GM18861 (cell line): ENCODE measurements around the gene ANO8.
"Not testable (repeated sequence)": the region's sequence is repeated elsewhere in the genome, so short reads cannot be mapped to it uniquely, and the experiment has no call there.

Source experiments
- ATAC-seq: cut with Tn5 transposase; IDR thresholded peaks from one replicate; pipeline ENCODE4 v1.9.1; 2021; ENCODE audit not compliant: unreplicated experiment

ANO8 gene

DNA sequence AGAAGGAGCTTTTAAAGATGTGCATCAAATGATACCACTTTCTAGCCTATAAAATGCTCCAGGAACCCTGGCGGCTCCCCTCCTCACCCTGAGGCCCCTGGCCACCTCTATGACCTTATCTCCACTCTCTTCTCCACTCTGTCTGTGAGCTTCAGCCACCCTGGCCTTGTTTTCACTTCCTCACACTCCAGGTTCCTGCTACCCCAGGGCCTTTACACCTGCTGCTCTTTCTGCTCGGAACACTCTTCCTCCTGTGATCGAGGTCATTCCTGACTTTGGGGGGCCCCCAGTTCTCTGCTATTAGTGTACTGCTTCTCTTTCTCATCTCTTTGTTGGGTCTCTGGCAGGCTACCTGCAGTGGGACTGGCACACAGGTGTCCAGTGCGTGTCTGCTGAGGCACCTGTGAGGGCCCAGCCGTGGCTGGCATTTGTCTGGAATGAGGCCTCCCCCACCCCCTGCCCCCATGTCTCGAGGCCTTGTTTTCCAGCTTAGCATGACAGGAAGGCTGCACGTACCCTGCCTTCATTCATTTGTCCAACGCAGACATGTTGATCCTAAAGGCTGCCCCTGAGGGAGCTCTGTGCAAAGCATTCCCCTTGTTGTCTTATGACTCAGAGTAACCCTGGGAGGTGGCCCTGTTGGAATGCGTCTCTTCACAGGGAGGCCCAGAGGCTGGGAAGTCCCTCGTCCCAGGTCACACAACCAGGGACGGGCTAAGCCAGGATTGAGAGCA is 23.0 kb downstream of the ANO8 start:
- no peak for ATAC-seq

DNA sequence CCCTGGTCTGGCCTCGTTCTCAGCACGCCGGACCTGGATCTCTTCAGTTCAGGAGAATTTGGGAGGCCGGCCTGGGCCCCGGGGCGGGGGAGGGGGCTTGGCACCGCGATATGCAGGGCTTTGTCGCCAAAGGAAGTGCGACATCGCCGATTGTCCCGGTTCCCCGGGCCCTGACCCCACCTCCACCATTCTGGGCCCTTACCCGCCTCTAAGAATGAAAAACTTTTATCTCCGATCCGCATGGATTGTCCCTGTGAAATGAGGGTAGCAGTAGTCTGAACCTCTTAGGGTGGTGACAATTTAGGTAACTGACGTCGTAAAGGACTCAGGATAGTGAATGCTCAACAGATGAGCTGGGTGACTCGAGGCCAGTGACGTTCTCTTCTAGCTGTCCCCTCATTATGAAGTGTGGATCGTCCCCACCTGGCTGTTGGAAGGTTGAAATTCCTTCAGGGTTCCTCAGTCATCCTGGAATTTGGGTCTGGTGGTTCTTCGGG is 24.6 kb downstream of the ANO8 start:
- ATAC-seq: no peak

DNA sequence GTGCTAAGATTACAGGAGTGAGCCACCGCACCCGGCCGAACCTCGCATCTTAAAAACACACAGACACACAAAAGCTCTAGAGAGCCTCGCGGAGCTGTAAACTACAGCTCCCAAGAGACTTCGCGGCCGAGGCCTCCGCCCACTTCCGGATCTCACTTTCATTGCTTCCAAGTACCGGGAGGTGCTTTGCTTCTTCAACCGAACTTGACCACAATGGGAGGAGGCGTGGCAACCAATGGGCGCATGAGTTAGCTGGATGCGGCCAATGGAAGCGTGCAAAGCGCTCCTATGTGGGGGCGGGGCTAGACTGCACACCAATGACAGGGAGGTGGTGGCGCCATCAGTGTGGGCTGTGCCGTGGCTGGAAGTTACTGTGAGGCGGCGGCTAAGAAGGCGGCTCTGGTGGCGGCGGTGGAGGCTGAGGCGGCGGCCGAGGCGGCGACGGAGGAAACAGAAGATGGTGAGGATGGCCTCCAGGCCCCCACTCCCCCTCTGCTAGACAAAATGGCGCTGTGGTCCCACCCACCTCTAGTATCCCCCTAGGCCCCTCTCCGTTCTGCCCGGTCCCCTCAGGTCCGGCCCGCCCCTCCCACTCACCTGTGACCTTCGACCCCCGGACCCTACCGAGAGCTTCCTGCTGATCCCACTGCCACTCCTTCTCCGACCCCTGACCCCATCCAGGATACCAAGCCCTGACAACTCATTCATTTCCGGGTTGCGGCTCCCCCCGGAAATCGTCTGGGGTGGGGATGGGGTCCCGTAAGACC is 25.3 kb downstream of the ANO8 start, which contains the start of gene DDA1:
Gene DDA1 (plus strand): TSS at position 366 of the 767 bp plus-strand sequence. CDS start 92 bp downstream, at position 458.
- ATAC-seq: peak; percentile 40

DNA sequence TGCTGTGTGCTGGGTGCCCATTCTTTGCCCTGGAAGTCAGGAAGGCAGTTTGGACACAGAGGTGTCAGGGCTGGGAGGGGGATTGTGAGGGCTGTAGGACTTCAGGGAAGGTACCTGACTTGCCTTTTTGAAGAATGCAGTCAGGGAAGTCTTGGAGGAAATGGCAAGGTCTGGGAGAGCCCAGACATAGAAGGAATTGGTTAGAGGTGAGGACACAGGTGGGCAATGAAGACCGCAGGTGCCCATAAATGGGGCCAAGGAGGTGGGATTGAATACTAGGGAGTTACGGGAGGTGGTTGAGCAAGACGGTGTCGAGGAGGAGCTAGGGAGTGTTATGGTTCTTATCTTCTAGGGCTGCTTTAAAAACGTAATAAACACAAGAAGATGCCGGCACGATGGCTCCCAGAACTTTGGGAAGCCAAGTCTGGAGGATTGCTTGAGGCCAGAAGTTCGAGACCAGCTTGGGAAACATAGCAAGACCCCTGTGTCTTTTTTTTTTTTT is 26.7 kb downstream of the ANO8 start:
- ATAC-seq: no peak

DNA sequence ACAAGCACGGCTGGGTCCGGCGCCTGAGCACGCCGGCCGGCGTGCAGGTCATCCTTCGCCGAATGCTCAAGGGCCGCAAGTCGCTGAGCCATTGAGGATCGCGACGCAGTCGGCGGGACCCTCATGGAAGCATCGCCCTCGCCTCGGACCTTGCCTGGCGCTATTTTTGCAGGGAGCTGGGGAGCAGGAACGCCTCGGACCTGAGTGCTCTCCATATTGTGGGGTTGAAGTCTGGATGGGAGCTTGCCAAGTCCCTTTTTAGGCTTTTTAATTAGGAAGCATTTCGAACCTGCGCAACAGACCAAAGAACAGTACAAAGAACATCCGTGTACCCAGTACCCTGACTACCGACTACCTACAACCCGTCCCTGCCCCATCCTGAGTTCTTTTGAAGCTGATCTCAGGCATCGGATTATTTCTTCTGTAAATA is 28.4 kb downstream of the ANO8 start:
- no peak for ATAC-seq

DNA sequence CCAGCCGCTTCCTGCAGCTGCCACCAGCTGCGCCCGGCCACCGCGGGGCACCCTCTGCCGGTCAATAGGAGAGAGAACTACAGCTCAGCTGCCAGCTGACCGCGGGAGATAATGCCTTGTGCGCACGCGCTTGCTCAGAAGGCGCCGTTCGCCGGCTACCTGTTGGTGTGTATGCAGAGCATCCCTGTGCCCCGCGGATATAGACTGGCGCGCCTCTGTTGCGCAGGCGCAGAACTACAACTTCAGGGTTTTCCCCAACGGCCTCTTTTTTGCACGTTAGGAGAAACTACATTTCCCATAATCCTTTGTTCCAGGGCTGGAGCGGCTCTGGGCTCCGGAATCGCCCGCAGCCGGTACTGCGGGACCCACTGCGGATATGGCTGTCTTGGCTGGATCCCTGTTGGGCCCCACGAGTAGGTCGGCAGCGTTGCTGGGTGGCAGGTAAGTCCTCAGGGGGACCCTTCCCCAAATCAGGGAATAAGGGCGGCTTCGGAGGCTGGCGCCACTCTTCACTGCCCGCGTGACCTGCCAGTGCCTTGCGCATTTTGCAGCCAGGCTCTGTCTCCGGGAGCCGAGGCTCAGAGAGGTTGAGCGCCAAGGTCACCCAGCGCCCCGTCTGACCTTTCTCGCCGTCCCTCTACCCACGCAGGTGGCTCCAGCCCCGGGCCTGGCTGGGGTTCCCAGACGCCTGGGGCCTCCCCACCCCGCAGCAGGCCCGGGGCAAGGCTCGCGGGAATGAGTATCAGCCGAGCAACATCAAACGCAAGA is 29.0 kb downstream of the ANO8 start, which contains the start of gene MRPL34:
Gene MRPL34 (plus strand): TSS at position 356 of the 768 bp plus-strand sequence. CDS start 21 bp downstream, at position 377.
- ATAC-seq: peak; percentile 79

DNA sequence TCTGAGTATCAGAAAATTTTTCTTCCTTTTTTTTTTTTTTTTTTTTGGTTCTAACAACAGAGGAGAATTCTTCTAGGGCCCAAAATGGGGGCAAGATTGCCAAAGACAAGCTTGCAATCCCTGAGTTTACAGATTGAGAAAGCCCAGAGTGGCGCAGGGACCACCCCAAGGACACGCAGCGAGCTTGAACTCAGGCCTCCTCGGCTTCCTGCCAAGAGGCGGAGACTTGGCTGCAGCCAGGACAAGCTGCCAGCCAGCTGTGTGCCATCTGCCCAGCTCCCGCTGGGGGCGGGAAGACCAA is 29.5 kb downstream of the ANO8 start:
- ATAC-seq: no peak

DNA sequence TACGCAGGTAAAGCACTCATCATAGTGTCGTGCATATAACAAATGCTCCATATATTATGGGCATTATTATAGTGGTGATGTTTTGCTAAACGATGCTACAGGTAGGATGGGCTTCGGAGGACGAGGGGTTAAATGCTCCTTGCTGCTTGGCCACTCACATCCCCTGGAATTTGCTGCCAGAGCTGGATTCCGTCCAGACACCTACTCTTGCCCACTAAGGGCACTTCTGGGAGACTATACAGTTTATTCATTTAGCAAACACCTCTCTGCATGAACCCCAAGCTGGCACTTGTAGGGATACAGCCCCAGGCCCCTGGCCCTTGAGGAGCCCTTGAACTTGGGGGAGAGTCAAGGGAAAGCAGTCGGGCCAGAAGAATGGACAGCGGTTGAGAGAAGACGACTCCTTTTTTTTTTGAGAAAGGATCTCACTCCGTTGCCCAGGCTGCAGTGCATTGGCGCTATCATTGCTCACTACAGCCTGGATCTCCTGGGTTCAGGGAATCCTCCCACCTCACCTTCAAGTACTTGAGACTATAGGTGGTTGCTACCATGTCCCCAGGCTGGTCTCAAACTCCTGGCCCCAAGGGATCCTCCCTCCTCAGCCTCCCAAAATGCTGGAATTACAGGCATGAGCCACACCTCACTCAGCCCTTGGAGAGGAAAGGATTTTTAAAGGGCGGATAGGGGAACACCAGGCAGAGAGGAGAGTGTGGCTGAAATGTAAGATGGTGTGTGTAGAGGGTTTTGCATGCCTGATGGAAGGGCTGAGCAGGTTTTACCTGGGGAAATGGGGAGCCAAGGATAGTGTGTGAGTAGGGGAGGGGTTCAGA is 30.1 kb downstream of the ANO8 start:
- no peak for ATAC-seq

DNA sequence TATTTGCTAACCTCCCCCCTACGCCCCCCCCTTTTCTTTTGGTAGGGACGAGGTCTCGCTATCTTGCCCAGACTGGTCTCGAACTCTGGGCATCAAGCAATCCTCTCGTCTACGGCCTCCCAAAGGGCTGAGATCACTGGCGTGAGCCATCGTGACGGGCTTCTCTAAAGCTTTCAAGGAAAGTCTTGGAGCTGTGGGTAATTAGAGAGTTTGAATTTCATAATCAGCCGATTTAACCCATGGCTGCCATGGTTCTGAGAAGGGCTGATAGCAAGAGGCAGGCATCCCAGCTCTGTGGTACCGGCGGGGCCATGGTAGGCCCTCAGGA is 30.8 kb downstream of the ANO8 start:
- no peak for ATAC-seq

DNA sequence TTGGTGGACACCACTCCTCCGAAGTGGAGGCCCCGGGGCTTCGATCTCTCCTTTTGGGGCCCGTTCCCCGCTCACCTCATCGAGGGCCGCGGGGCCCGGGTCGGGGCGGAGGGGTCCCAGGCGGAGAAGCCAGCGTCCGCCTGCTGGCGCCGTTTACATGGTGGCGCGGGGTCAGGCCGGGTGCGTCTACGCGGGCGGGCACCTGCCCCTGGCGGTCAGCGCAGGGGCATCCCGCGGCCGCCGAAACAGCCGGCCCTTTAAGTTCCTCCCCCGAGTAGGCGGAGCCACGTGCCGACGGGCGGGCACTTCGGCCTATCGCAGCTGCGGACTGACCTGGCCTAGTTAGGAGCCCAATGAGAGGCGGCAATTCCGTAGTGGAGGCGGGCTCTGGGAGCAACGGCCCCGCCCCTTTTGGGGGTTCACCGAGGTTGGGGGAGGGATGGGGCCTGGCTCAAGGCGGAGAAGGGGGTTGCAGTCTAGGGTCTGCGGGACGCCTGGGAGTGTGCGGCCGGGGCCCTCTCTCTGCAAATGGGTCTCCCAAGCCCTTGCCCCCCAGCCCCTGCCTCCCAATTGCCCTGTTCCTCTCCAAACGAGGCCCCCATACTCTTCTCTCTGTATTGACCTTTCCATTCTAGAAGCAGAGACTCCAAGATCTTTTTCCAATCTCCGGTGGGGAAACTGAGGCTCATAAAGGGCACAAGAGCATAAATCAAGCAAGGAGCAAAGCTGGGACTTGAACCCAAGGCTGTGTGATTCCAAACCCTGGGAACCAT is 31.3 kb downstream of the ANO8 start, which contains the start of gene ABHD8:
Gene ABHD8 (minus strand): TSS at position 259 of the 773 bp plus-strand sequence. CDS start 1,809 bp downstream, outside the sequence.
- ATAC-seq: peak; percentile 38

DNA sequence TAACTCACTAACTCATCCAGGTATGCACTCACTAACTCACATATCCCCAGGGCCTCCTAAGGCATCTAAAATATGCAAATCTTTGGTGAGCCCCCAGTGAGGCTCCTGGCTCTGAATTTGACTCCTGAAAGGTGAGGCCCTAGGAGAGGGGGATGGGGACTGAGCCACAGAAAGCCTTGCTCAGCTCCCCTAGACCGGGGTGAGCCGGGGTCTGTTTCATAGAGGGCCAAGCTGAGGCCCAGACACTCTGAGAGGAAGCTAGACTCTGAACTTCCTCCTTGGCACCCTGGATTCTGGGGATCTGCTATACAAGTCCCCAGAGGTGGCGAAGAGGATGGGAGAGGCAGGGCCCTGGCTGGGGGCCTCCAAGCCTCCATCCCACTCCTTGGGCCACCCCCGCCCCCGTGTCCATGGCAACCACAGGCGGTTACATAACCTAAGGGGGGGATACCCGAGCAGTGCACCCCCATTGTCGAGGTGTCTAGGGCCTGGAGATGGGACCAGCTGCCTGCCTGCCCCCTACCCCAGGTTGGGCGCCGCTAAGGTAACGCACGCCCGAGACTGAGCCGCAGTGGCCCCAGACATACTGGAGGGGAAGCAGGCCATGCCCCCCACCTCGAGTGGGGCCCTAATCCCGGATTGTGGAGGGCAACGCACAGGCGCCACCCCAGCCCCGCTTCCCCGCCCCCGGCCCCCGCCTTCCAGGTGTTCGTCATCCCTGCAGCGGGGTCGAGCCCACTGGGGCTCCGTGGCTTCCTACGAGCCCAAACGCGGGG is 32.1 kb downstream of the ANO8 start:
- no peak for ATAC-seq

DNA sequence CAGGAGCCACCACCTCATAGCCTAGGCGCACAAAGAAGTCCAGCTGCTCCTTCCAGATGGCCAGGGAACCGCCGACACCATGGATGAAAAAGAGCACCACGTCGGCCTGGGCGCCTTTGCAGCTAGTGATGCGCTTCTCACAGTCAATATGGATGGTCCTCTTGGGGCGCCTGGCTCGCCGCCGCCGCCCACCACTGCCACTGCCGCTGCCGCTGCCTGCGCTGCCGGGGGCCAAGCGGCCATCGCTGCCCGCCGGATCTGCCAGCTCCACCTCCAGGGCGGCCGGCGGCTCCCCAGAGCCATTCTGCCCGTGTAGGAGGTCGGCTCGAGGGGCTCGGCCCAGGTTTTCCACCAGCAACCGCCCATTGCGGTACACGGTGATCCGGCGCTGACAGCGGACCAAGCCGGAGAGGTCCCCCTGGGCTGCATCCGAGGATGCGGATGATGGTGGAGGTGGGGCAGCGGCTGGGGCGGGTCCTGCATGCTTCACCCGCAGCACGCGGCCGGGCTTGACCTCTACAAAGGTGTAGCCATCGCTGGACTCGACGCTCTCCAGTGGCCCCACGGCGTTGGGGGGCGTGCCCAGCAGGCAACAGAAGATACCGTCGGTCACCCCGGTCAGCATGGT is 33.5 kb downstream of the ANO8 start:
- ATAC-seq: no peak

DNA sequence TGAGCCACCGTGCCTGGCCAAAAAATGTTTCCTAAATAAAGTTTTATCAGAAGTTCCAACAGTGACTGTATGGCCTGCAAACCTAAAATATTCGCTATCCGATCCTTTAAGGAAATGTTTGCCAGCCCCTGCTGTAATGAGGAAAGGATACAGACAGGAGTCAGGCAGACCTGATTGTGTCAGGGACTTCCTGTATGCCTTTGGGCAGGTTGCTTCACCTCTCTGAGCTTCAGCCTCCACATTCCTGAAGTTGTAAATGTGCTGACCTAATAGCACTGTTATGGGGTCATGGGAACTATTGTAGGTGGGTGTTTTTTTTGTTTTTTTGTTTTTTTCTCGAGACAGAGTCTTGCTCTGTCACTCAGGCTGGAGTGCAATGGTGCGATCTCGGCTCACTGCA is 37.7 kb downstream of the ANO8 start:
- ATAC-seq: no peak

DNA sequence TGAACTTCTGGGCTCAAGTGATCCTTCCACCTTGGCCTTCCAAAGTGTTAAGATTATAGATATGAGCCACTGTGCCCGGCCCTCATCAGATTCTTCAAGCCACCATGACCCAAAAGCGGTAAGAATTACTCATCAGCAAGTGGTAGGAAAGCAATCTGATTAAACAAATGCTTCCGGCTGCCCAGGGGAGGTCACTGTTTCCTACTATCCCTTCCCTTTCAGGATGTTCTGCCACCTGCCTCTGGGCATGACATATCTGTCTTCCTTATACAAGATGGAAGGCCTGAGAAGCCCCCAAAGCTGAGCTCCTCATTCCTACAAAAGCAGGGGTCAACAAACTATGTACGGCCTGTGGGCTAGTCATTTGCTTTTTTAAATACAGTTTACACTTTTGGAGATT is 38.4 kb downstream of the ANO8 start:
- no peak for ATAC-seq

DNA sequence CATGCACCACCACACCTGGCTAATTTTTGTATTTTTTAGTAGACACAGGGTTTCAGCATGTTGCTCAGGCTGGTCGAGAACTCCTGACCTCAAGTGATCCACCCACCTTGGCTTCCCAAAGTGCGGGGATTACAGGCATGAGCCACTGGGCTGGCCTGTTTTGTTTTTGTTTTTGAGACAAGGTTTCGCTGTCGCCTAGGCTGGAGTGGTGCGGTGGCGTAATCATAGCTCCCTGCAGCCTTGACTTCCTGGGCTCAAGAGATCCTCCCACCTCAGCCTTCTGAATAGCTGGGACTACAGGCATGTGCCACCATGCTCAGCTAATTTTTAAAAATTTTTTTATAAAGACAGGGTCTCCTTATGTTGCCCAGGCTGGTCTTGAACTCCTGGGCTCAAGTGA is 39.1 kb downstream of the ANO8 start:
- ATAC-seq: not testable (repeated sequence)

DNA sequence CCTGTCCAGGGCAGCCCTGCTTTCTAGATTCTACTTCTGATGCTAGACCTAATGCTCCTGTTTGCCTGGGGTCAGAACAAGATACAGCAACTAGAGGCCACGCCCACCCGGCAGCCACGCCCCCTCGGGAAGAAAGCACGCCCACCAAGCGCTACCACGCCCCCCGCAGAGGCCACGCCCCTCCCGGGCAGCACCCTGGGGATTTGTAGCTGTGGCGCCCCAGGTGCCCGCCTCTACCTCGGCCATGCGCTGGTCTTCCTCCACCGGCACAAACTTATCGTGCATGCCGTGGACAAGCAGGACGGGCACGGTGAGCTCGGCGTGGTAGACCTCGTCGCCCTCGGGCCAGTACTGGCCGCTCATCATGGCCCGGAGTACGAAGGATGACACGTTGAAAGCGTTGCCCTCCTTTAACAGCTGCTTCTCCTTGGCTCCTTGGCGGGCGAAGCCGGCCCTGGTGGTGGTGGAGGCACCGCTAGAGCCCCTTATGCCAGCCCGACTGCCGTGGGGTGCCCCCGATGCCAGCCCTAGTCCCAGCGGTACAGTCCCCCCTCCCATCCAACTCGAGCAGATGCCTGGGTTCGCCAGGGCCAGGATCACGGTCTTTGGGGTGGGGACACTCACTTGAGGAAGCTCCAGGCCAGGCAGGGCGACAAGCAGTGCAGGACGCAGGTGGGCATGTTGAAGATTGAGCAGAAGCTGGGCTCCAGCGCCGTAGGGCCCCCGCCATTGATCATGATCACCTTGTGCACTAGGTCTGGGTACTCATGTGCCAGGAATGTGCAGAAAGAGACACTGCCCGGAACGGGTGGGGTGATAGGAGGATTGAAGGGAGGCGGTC is 40.4 kb downstream of the ANO8 start:
- no peak for ATAC-seq

DNA sequence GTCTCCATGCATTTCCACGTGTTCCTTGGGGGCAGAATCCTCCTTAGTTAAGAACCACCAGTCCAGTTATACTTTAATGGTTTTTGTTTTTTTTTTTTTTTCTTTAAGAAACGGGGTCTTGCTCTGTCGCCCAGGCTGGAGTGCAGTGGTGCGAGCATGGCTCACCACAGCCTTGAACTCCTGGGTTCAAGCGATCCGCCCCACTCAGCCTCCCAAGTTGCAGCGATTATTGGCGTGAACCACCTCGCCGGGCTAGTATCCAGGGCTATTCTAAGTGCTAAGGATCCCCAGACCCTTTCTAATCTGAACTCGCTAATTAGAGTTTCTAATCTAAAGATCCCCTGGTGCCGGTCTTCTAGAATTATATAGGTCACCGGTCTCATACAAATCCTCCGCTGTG is 41.0 kb downstream of the ANO8 start:
- no peak for ATAC-seq
